ENCODE data around the gene DDX52. TPM values are rescaled to one million over a fixed set of nuclear protein-coding genes. Genes with fewer than 3 reads are reported as not detected.

The DDX52 gene
- total and polyA plus RNA-seq, 2 experiments from 2014 or later, result 46.2 to 61.3 TPM

DNA sequence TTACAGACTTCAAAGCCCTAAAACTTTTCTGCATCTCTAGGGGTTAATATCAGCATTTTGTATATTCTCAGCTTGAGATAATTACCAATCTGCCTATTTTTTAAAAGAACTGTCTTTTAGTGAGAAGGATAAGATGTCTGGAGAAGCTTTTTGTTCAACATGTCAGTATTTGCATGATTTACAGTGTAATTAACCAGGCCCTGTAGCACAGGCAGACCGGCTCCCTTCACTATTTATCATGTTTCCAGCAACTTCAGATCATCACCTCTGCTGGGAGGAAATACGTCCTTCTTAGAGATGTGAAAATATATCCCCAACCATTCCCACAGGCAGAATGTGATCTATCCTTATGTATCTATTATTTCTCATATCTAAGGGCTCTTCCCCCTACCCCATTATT is 8.6 kb upstream of the DDX52 start:
- DNase-seq (ENCODE audit: low spot score), result no peak
- H3K27me3 Mint-ChIP-seq (ENCODE audit: insufficient read depth, low read depth, poor library complexity), result no peaks in the 10 kb centered on the region

More for the DNA sequence above, 8.6 kb upstream of the DDX52 start:
- Histone ChIP-seq H2AFZ (no peak overlapping the region), H3K27me3 (ENCODE audit: insufficient read depth) (no peaks in the 10 kb centered on the region), H3K79me2 (replicated peaks; ENCODE audit: insufficient read depth) (no peaks in the 10 kb centered on the region), H4K20me1 (replicated peaks; ENCODE audit: insufficient read depth) (no peaks in the 10 kb centered on the region), H3K4me1 (ENCODE audit: insufficient read depth) (no peaks in the 10 kb centered on the region), H3F3A (replicated peaks; ENCODE audit: low read depth) (no peaks in the 10 kb centered on the region), H3K9me2 (ENCODE audit: insufficient read depth) (no peaks in the 10 kb centered on the region), H3K27ac (ENCODE audit: low read depth) (no peak overlapping the region), H3K4me3 (no peak overlapping the region), H3K4me2 (no peak overlapping the region), H3K36me3 (ENCODE audit: insufficient read depth) (no peaks in the 10 kb centered on the region)
- TF ChIP-seq EZH2 (IDR thresholded peaks at IDR 0.05; ENCODE audit: low read depth, unreplicated experiment) (no peak), ZNF331 (CRISPR knock-in tag; IDR thresholded peaks at IDR 0.05; ENCODE audit: low read depth) (no peak), ZNF114 (CRISPR knock-in tag; IDR thresholded peaks at IDR 0.05) (no peak), STAT1 (IDR thresholded peaks at IDR 0.05; ENCODE audit: unreplicated experiment) (no peak), CREB1 (CRISPR knock-in tag; IDR thresholded peaks at IDR 0.05; ENCODE audit: low read depth) (no peak), POLR2AphosphoS5 (IDR thresholded peaks at IDR 0.05; ENCODE audit: low read depth) (no peak), JUNB (IDR thresholded peaks at IDR 0.05; ENCODE audit: unreplicated experiment) (no peak), NANOG (IDR thresholded peaks at IDR 0.05; ENCODE audit: borderline replicate concordance) (no peak), EZH2phosphoT487 (IDR thresholded peaks at IDR 0.05; ENCODE audit: unreplicated experiment) (no peak)
- TF ChIP-seq, protein P1, sequence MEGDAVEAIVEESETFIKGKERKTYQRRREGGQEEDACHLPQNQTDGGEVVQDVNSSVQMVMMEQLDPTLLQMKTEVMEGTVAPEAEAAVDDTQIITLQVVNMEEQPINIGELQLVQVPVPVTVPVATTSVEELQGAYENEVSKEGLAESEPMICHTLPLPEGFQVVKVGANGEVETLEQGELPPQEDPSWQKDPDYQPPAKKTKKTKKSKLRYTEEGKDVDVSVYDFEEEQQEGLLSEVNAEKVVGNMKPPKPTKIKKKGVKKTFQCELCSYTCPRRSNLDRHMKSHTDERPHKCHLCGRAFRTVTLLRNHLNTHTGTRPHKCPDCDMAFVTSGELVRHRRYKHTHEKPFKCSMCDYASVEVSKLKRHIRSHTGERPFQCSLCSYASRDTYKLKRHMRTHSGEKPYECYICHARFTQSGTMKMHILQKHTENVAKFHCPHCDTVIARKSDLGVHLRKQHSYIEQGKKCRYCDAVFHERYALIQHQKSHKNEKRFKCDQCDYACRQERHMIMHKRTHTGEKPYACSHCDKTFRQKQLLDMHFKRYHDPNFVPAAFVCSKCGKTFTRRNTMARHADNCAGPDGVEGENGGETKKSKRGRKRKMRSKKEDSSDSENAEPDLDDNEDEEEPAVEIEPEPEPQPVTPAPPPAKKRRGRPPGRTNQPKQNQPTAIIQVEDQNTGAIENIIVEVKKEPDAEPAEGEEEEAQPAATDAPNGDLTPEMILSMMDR (conservative IDR thresholded peaks at IDR 0.05; ENCODE audit: low read depth in 2 of 2), result no peak
- TF ChIP-seq, protein P2, sequence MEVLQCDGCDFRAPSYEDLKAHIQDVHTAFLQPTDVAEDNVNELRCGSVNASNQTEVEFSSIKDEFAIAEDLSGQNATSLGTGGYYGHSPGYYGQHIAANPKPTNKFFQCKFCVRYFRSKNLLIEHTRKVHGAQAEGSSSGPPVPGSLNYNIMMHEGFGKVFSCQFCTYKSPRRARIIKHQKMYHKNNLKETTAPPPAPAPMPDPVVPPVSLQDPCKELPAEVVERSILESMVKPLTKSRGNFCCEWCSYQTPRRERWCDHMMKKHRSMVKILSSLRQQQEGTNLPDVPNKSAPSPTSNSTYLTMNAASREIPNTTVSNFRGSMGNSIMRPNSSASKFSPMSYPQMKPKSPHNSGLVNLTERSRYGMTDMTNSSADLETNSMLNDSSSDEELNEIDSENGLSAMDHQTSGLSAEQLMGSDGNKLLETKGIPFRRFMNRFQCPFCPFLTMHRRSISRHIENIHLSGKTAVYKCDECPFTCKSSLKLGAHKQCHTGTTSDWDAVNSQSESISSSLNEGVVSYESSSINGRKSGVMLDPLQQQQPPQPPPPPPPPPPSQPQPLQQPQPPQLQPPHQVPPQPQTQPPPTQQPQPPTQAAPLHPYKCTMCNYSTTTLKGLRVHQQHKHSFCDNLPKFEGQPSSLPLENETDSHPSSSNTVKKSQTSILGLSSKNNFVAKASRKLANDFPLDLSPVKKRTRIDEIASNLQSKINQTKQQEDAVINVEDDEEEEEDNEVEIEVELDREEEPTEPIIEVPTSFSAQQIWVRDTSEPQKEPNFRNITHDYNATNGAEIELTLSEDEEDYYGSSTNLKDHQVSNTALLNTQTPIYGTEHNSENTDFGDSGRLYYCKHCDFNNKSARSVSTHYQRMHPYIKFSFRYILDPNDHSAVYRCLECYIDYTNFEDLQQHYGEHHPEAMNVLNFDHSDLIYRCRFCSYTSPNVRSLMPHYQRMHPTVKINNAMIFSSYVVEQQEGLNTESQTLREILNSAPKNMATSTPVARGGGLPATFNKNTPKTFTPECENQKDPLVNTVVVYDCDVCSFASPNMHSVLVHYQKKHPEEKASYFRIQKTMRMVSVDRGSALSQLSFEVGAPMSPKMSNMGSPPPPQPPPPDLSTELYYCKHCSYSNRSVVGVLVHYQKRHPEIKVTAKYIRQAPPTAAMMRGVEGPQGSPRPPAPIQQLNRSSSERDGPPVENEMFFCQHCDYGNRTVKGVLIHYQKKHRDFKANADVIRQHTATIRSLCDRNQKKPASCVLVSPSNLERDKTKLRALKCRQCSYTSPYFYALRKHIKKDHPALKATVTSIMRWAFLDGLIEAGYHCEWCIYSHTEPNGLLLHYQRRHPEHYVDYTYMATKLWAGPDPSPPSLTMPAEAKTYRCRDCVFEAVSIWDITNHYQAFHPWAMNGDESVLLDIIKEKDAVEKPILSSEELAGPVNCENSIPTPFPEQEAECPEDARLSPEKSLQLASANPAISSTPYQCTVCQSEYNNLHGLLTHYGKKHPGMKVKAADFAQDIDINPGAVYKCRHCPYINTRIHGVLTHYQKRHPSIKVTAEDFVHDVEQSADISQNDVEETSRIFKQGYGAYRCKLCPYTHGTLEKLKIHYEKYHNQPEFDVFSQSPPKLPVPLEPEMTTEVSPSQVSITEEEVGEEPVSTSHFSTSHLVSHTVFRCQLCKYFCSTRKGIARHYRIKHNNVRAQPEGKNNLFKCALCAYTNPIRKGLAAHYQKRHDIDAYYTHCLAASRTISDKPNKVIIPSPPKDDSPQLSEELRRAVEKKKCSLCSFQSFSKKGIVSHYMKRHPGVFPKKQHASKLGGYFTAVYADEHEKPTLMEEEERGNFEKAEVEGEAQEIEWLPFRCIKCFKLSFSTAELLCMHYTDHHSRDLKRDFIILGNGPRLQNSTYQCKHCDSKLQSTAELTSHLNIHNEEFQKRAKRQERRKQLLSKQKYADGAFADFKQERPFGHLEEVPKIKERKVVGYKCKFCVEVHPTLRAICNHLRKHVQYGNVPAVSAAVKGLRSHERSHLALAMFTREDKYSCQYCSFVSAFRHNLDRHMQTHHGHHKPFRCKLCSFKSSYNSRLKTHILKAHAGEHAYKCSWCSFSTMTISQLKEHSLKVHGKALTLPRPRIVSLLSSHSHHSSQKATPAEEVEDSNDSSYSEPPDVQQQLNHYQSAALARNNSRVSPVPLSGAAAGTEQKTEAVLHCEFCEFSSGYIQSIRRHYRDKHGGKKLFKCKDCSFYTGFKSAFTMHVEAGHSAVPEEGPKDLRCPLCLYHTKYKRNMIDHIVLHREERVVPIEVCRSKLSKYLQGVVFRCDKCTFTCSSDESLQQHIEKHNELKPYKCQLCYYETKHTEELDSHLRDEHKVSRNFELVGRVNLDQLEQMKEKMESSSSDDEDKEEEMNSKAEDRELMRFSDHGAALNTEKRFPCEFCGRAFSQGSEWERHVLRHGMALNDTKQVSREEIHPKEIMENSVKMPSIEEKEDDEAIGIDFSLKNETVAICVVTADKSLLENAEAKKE (CRISPR knock-in tag; IDR thresholded peaks at IDR 0.05), result no peak
- TF ChIP-seq, protein P3, sequence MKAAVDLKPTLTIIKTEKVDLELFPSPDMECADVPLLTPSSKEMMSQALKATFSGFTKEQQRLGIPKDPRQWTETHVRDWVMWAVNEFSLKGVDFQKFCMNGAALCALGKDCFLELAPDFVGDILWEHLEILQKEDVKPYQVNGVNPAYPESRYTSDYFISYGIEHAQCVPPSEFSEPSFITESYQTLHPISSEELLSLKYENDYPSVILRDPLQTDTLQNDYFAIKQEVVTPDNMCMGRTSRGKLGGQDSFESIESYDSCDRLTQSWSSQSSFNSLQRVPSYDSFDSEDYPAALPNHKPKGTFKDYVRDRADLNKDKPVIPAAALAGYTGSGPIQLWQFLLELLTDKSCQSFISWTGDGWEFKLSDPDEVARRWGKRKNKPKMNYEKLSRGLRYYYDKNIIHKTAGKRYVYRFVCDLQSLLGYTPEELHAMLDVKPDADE (IDR thresholded peaks at IDR 0.05), result no peak
- TF ChIP-seq, protein P4, sequence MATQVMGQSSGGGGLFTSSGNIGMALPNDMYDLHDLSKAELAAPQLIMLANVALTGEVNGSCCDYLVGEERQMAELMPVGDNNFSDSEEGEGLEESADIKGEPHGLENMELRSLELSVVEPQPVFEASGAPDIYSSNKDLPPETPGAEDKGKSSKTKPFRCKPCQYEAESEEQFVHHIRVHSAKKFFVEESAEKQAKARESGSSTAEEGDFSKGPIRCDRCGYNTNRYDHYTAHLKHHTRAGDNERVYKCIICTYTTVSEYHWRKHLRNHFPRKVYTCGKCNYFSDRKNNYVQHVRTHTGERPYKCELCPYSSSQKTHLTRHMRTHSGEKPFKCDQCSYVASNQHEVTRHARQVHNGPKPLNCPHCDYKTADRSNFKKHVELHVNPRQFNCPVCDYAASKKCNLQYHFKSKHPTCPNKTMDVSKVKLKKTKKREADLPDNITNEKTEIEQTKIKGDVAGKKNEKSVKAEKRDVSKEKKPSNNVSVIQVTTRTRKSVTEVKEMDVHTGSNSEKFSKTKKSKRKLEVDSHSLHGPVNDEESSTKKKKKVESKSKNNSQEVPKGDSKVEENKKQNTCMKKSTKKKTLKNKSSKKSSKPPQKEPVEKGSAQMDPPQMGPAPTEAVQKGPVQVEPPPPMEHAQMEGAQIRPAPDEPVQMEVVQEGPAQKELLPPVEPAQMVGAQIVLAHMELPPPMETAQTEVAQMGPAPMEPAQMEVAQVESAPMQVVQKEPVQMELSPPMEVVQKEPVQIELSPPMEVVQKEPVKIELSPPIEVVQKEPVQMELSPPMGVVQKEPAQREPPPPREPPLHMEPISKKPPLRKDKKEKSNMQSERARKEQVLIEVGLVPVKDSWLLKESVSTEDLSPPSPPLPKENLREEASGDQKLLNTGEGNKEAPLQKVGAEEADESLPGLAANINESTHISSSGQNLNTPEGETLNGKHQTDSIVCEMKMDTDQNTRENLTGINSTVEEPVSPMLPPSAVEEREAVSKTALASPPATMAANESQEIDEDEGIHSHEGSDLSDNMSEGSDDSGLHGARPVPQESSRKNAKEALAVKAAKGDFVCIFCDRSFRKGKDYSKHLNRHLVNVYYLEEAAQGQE (IDR thresholded peaks at IDR 0.05; ENCODE audit: unreplicated experiment), result no peak
- Mint-ChIP-seq H3K4me1 (no peaks in the 10 kb centered on the region), H3K9me3 (no peaks in the 10 kb centered on the region), H3K27ac (no peak overlapping the region), H3K36me3 (ENCODE audit: low read depth) (no peaks in the 10 kb centered on the region), H3K4me3 (no peak overlapping the region)
- ATAC-seq, result no peak

Measured in GM23338 (cell line).